Measurements from ENCODE around the gene NACAD.

The NACAD gene

DNA sequence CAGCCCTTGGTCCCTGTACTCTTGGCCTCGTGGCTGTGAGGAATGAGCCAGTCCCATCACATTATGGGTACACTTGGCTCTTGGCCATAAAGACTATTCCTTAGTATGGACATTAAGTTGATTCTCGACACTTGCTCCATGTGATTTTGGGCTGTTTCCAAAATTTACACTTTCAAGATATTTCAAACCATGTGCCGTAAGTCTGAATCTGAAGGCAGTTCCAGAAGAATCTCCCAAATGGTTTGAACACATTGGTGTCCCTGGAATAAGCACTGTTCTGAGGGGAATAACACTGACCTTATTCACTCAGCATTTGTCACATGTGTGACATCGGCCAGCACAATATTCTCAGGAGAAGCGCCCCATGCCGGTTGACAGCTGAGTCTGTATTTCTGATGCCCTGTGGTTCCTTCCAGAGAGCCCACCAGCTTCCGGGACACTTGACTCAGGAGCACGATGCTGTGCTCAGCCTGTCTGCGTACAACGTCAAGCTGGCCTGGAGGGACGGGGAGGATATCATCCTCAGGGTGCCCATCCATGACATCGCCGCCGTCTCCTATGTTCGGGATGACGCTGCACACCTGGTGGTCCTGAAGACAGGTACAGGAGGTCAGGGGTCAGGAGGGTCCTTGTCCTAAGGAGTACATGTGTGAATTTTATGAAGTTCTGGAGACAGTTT lies 24.6 kb downstream of the NACAD start:
- TF ChIP-seq REST (IDR thresholded peaks at IDR 0.05; ENCODE audit: insufficient replicate concordance, low read depth) (no peak), POLR2AphosphoS5 (IDR thresholded peaks at IDR 0.05; ENCODE audit: low read depth) (no peak), GABPA (IDR thresholded peaks at IDR 0.05; ENCODE audit: low read depth) (no peak), SPI1 (IDR thresholded peaks at IDR 0.05; ENCODE audit: borderline replicate concordance, low read depth) (no peak), CTCF (IDR thresholded peaks at IDR 0.05; ENCODE audit: insufficient read depth, low read length) (no peak)
- no peaks in the 10 kb centered on the region for H3K27me3 ChIP-seq (ENCODE audit: insufficient read depth, poor library complexity, severe bottlenecking)
- H3K27ac ChIP-seq (replicated peaks), result no peak overlapping the region
- DNase-seq (ENCODE audit: low read depth in 1 of 2, low spot score in 1 of 2), result no peak
- H3K4me3 ChIP-seq (replicated peaks; ENCODE audit: insufficient read depth, low read length), result no peak overlapping the region

- Histone ChIP-seq H3K4me3 (replicated peaks; ENCODE audit: insufficient read depth, low read length) (no peak overlapping the region), H3K27ac (replicated peaks) (no peak overlapping the region), H3K27me3 (ENCODE audit: insufficient read depth, poor library complexity, severe bottlenecking) (no peaks in the 10 kb centered on the region)
- DNase-seq (ENCODE audit: low read depth in 1 of 2, low spot score in 1 of 2), result no peak
- no peak for TF ChIP-seq GABPA (IDR thresholded peaks at IDR 0.05; ENCODE audit: low read depth)
- no peak for TF ChIP-seq CTCF (IDR thresholded peaks at IDR 0.05; ENCODE audit: insufficient read depth, low read length)
- TF ChIP-seq SPI1 (IDR thresholded peaks at IDR 0.05; ENCODE audit: borderline replicate concordance, low read depth), result no peak
- no peak for TF ChIP-seq POLR2AphosphoS5 (IDR thresholded peaks at IDR 0.05; ENCODE audit: low read depth)
- TF ChIP-seq REST (IDR thresholded peaks at IDR 0.05; ENCODE audit: insufficient replicate concordance, low read depth), result no peak
These were observed 26.9 kb downstream of the NACAD start for GRCh38 chr7:45061806-45062425.

DNA sequence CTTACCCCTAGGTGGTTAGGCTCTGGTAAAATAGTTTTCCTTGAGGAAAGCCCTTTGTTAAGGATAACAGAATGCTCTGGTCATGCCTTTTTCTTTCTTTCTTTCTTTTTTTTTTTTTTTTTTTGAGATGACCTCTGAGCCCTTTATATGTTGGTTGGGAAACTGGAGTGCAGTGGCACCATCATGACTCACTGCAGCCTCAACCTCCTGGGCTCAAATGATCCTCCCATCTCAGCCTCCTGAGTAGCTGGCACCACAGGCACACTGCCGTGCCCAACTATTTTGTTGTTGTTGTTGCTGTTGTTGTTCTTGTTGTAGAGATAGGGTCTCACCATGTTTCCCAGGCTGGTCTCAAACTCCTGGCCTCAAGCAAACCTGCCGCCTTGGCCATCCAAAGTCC lies 27.4 kb downstream of the NACAD start:
- Histone ChIP-seq H3K4me3 (replicated peaks; ENCODE audit: insufficient read depth, low read length) (no peak overlapping the region), H3K27ac (replicated peaks) (no peak overlapping the region), H3K27me3 (ENCODE audit: insufficient read depth, poor library complexity, severe bottlenecking) (no peaks in the 10 kb centered on the region)
- no peak for DNase-seq (ENCODE audit: low read depth in 1 of 2, low spot score in 1 of 2)
- no peak for TF ChIP-seq REST (IDR thresholded peaks at IDR 0.05; ENCODE audit: insufficient replicate concordance, low read depth)
- no peak for TF ChIP-seq CTCF (IDR thresholded peaks at IDR 0.05; ENCODE audit: insufficient read depth, low read length)
- TF ChIP-seq POLR2AphosphoS5 (IDR thresholded peaks at IDR 0.05; ENCODE audit: low read depth), result no peak
- no peak for TF ChIP-seq SPI1 (IDR thresholded peaks at IDR 0.05; ENCODE audit: borderline replicate concordance, low read depth)
- no peak for TF ChIP-seq GABPA (IDR thresholded peaks at IDR 0.05; ENCODE audit: low read depth)
